Colon (tissue), 2 donors: Measurements from ENCODE around the gene DMD.
"Not testable (repeated sequence)": the region's sequence is repeated elsewhere in the genome, so short reads cannot be mapped to it uniquely, and the experiment has no call there.

Experiments
- FAIRE-seq: peaks from 2 replicates; lab custom pipeline; 2012; peaks lifted over from hg19 to GRCh38; lab: Jason Lieb, UNC
- donor health status: control.
- donor health status: control.

Gene DMD

GRCh38 chrX:32599156-32599555, 612.2 kb downstream of the DMD start:
- no peak for FAIRE-seq

DNA sequence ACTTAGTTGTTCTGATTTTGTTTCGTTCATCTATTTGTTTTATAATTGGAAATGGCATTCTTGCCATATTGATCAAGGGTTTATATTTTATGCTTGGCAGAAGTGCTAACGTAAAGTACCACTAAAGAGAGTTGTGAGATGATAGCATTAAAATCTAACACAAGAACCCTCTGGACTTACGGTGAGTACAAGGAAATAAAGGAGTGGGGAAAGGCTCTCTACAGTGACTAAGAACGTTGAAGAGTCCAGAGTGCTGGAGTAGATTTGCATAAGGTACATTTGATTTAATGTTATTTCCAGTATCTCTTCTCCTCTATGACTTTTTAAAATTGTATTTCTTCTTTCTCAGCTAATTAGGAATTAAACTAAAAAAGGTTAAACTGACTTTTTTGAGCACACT, 612.6 kb downstream of the DMD start:
- no peak for FAIRE-seq

- FAIRE-seq = no peak
Measured at GRCh38 chrX:32597777-32598176, 613.6 kb downstream of the DMD start.

GRCh38 chrX:32592786-32593185, 618.6 kb downstream of the DMD start:
- no peak for FAIRE-seq

DNA sequence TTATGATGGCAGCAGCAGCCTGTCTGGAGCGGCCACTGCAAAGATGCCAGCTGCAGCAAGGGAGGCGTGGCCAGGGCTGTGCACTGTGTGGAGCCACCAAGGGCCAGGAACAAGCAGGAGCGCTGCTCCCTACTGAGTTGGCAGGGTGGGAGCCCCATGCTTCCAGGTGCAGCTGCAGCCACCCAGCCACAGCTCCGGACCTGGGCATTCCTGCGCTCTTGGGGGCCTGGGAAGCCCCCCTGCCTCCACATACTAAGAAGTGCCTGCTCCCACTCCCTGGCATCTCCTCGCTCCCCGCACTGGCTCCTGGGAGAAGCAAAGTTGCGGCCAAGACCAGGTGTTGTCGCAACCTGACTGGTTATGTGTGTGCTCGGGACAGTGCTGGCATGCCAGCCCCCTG, 619.8 kb downstream of the DMD start:
- no peak for FAIRE-seq

- no peak for FAIRE-seq
Measured at GRCh38 chrX:32582729-32583128, 628.6 kb downstream of the DMD start.

- FAIRE-seq = no peak
Measured at GRCh38 chrX:32576885-32577284, 634.5 kb downstream of the DMD start.

GRCh38 chrX:32572644-32573043, 638.7 kb downstream of the DMD start:
- peak; percentile 43 for FAIRE-seq

DNA sequence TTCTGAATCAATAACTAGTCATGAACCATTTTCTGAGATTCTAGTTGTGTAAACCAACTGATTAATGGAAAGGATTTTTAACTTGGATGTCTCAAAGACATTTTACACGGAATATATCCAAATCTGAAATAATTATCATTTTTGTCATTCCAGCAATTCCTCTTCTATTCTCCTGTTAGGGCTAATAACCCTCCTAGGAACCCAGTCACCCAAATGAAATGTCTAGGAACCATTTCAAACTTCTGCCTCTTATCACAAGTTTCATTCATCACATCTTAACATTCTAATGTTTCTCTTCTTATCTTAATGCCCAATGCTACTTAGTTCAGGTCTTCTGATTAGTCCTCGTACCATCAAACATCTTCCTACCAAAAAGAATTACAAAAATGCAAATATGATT, 639.8 kb downstream of the DMD start:
- no peak for FAIRE-seq

DNA sequence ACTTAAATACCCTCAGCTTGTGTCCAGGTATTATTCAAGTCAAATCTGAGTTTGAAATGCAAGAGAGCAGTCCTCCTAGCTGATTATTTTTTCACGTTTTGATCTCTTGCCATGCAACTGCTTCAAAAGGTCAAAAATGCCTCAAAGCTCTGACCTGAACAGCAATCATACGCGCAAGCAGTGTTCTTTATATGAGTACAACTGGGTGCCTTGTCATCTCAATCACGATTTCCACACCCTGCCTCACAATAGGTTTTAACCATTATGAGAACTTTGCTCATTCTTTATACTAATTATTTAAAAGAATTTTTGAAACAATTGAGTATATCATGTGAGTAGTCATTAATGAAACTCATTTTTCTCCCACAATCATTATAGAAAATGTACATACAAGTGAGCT, 649.1 kb downstream of the DMD start:
- peak; percentile 58 for FAIRE-seq

GRCh38 chrX:32545101-32545500, 666.2 kb downstream of the DMD start:
- FAIRE-seq = no peak

DNA sequence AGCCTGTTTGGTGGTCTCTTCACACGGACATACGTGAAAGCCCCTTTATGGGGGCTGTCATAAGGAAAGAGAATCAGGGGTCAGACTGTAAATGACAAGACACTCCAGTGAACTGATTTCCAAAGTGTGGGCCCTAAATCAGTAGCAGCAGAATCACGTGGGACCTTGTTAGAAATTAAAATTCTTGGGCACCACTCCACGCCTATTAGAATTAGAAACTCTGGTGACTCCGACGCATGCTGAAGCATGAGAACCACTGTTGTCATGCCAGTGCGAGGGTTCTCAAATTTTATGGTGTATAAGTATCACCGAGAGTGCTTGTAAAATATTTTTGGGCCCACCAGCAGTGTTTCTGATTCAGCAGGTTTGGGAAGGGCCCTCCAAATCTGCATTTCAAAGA, 672.8 kb downstream of the DMD start:
- no peak for FAIRE-seq

DNA sequence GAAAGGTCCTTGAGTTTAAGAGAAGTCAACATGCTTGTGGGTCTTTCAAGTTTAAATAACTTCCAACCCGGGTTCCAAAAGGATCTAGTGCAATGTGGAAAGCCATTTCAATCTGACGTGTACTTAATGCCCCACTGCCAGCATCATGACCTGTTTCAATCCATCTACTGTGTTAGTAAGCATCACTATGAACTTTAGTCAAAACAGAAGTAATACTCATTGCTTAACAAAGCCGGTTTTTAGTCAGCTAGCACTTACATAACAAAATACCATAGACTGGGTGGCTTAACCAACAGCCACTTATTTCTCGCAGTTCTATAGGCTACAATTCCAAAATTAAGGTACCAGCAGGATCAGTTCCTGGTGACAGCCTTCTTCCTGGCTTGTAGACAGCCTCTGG, 677.5 kb downstream of the DMD start:
- FAIRE-seq = no peak

GRCh38 chrX:32532262-32532661, 679.1 kb downstream of the DMD start:
- no peak for FAIRE-seq

GRCh38 chrX:32530802-32531403, 680.4 kb downstream of the DMD start:
- FAIRE-seq = peak; percentile 93

DNA sequence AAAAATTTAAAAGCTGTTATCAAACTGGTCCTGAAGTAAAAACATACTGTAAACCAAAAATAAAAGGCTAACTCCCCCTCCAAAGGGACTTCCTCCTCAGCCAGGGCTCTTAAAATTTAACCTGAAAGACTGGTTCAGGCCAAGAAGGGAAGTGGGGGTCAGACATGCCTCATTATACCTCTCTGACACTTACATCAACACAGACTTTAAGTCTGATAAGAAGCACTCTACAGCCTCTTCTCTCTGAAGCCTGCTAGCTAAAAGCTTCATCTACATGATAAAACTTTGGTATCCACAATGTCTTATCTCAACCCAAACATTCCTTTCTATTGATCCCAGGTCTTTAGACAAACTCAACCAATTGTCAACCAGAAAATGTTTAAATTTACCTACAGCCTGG, 682.9 kb downstream of the DMD start:
- FAIRE-seq = not testable (repeated sequence)

- no peak for FAIRE-seq
Measured at GRCh38 chrX:32525234-32525633, 686.1 kb downstream of the DMD start.

DNA sequence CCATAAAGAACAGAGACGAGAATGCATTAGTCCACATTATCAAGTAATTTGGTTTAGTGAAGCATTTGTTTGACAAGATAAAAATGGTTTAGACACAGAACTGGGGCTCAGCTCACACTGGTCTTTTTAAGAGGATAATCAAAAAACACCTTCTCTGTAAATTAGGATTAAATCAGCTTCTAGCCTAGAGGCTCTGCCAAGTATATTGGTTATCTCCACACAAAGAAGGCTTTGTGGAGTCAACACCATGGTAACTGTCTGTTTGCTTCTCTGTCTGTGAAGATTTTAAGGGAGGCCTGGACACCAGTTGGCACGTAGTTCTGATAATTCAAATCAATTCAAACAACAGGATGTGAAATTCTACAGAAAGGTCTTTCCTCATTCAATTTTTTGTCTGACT, 687.0 kb downstream of the DMD start:
- FAIRE-seq = no peak

GRCh38 chrX:32520789-32521188, 690.6 kb downstream of the DMD start:
- FAIRE-seq = no peak

- no peak for FAIRE-seq
Measured at GRCh38 chrX:32514986-32515385, 696.4 kb downstream of the DMD start.

DNA sequence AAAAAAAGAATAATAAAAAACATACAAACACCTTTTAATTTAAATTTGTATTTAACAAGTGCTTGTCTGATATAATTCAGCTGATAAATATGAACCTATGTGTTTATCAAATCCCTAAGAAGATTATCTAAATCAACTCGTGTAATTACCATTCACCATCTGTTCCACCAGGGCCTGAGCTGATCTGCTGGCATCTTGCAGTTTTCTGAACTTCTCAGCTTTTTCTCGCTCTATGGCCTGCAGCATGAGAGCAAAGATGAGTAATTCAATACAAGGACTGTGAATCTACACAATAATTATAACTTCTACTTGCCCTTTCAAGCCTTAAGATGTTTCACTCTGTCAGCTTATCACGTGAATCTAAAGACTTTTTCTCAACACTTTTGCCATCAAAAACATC, 709.7 kb downstream of the DMD start:
- no peak for FAIRE-seq

DNA sequence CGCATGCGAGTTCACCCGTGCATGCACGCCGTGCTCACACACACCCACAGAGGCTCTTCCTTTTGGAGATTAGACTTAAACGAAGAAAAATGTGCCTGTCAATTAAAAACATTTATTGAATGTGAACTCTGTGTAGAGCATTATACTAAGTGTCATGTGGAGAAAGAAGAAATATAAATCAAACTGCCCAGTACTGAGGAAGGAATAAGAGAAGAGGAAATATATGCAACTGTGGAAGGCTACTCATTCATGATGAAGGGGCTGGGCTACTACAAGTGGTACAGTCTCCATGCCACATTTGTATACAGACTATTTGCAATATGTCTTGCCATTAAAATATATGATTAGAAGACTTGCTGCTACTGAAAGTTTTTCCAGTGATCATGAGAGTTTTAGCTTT, 714.7 kb downstream of the DMD start:
- FAIRE-seq = no peak

- FAIRE-seq = no peak
Measured at GRCh38 chrX:32495855-32496254, 715.5 kb downstream of the DMD start.

DNA sequence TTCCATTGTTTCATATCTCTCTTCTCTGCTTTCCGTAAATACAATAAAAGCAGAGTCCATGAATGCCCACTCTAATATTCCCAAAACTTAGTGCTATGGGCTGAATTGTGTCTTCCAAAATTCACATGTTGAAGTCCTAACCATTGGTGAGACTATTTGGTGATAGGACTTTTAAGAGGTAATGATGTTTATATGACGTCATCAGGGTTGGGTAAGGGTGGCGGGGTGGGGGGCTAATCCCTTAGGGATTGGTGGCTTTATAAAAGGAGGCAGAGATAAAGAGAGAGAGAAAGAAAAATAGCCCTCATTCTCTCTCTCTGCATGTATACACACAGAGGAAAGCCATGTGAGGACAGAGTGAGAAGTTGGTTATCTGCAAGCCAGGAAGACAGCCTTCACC, 722.2 kb downstream of the DMD start:
- no peak for FAIRE-seq

- peak; percentile 66 for FAIRE-seq
Measured at GRCh38 chrX:32483534-32484136, 727.7 kb downstream of the DMD start.
